ENCODE results near the gene AGK. TPM values are rescaled to one million over a fixed set of nuclear protein-coding genes. Genes with fewer than 3 reads are reported as not detected.
"Not testable (repeated sequence)": the region's sequence is repeated elsewhere in the genome, so short reads cannot be mapped to it uniquely, and the experiment has no call there.

AGK gene
- total RNA-seq, 4 donors from 2014 or later = 9.8 to 20.1 (median 14.9) TPM

GRCh38 chr7:141686074-141686473 lies 134.9 kb downstream of the AGK start:
- 93 to 97% methylated on average over 3 of the region's 3 CpGs for WGBS, 2 donors
- no peak overlapping the region for H3K4me3 ChIP-seq (ENCODE audit: low read depth, poor library complexity, severe bottlenecking)
- no peak for TF ChIP-seq POLR2A (IDR thresholded peaks at IDR 0.05)
- TF ChIP-seq, protein P1, sequence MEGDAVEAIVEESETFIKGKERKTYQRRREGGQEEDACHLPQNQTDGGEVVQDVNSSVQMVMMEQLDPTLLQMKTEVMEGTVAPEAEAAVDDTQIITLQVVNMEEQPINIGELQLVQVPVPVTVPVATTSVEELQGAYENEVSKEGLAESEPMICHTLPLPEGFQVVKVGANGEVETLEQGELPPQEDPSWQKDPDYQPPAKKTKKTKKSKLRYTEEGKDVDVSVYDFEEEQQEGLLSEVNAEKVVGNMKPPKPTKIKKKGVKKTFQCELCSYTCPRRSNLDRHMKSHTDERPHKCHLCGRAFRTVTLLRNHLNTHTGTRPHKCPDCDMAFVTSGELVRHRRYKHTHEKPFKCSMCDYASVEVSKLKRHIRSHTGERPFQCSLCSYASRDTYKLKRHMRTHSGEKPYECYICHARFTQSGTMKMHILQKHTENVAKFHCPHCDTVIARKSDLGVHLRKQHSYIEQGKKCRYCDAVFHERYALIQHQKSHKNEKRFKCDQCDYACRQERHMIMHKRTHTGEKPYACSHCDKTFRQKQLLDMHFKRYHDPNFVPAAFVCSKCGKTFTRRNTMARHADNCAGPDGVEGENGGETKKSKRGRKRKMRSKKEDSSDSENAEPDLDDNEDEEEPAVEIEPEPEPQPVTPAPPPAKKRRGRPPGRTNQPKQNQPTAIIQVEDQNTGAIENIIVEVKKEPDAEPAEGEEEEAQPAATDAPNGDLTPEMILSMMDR (IDR thresholded peaks at IDR 0.05) = no peak
- no peak for DNase-seq (ENCODE audit: low spot score in 2 of 2)
- intact Hi-C loops (cut with DNase I; ENCODE audit: low total_unique reads) = no loop called here

- no peak overlapping the region for H3K4me3 ChIP-seq (ENCODE audit: low read depth, poor library complexity, severe bottlenecking)
- 69 to 74% methylated on average over 6 of the region's 6 CpGs for WGBS, 2 donors
- no peak for DNase-seq (ENCODE audit: low spot score in 2 of 2)
- intact Hi-C loops (cut with DNase I; ENCODE audit: low total_unique reads) = no loop called here
- TF ChIP-seq, protein P1 (IDR thresholded peaks at IDR 0.05) = no peak
- TF ChIP-seq POLR2A (IDR thresholded peaks at IDR 0.05) = no peak
Measured at GRCh38 chr7:141686670-141687069, 135.5 kb downstream of the AGK start.

DNA sequence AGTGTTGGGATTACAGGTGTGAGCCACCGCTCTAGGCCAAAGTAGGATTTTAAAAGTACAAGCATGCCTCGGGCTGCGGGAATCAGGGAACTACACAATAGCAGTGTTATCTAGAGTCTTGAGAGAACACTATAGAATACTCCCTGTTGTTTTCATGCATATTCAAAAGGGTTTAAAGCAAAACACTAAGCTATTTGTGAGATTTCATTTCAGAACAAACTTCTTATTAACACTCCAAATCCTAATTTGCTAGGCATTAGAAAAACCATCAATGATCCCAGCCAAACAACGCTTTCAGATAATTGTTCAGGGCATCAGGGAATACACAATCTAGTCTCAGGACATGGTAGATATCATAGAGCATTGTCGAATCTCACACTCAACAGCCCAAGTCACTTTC lies 136.8 kb downstream of the AGK start:
- DNase-seq (ENCODE audit: low spot score in 2 of 2) = no peak
- H3K4me3 ChIP-seq (ENCODE audit: low read depth, poor library complexity, severe bottlenecking) = no peak overlapping the region
- 98% methylated on average over 5 of the region's 5 CpGs for WGBS, 2 donors
- TF ChIP-seq, protein P1 (IDR thresholded peaks at IDR 0.05) = no peak
- intact Hi-C loops (cut with DNase I; ENCODE audit: low total_unique reads) = no loop called here

GRCh38 chr7:141689072-141689825 lies 138.0 kb downstream of the AGK start:
- intact Hi-C loops (cut with DNase I; ENCODE audit: low total_unique reads) = not testable (repeated sequence)

DNA sequence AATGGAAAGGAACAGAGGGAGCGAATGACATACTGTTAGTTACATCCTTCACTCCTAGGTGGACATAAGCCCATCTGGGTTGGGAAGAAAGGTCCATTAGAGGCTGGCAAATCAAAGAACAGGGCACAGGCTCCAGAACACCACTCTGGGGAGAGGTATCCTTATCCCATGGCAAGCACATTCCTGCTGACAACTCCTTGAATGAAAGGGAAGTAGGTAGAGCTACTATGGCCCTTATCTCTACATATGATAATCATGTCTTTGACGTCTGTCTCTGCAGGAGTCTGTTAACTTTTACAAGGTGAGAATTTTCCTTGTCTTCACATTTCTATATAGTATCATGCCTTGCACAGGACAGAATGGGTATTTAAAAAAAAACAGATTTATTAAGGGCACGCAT lies 140.3 kb downstream of the AGK start:
- 88 to 91% methylated on average over 3 of the region's 3 CpGs for WGBS, 2 donors

More at GRCh38 chr7:141689072-141689825, 138.0 kb downstream of the AGK start:
- H3K4me3 ChIP-seq (ENCODE audit: low read depth, poor library complexity, severe bottlenecking); DNase-seq (ENCODE audit: low spot score in 2 of 2): not testable (repeated sequence)
- 93 to 97% methylated on average over 3 of the region's 3 CpGs for WGBS, 2 donors

GRCh38 chr7:141691961-141692360 lies 140.8 kb downstream of the AGK start:
- TF ChIP-seq, protein P1 (IDR thresholded peaks at IDR 0.05) = no peak
- TF ChIP-seq POLR2A (IDR thresholded peaks at IDR 0.05) = no peak
- intact Hi-C loops (cut with DNase I; ENCODE audit: low total_unique reads) = no loop called here
- 86 to 90% methylated on average over 4 of the region's 4 CpGs for WGBS, 2 donors
- H3K4me3 ChIP-seq (ENCODE audit: low read depth, poor library complexity, severe bottlenecking) = no peak overlapping the region
- no peak for DNase-seq (ENCODE audit: low spot score in 2 of 2)

More for the DNA sequence above, 140.3 kb downstream of the AGK start:
- no peak overlapping the region for H3K4me3 ChIP-seq (ENCODE audit: low read depth, poor library complexity, severe bottlenecking)
- DNase-seq (ENCODE audit: low spot score in 2 of 2) = no peak
- intact Hi-C loops (cut with DNase I; ENCODE audit: low total_unique reads) = no loop called here
- TF ChIP-seq, protein P1 (IDR thresholded peaks at IDR 0.05) = no peak
- TF ChIP-seq POLR2A (IDR thresholded peaks at IDR 0.05) = no peak

All from lower leg skin (tissue), 4 donors.